Cardiac septum (tissue), 1 donor: ENCODE measurements around the gene EYS. TPM values are rescaled to one million over a fixed set of nuclear protein-coding genes. Genes with fewer than 3 reads are reported as not detected.

Source experiments
- DNase-seq: peaks from one replicate; pipeline ENCODE4 v3.0.0-alpha.2; 2020; ENCODE audit warnings: low spot score
- intact Hi-C: fragments of 100-400 bp; cut with DNase I; formaldehyde crosslinking; loops from one replicate; pipeline ENCODE4 v1.14.0; 2022
- total RNA-seq: library from RNA; stranded (reverse); fragmentation: NEBNext Ultra II Directional; extraction: Animal tissue kit (Norgen Biotek cat#: 25700); gene quantifications from one replicate; pipeline ENCODE4 v1.2.1, GENCODE V29; 2021
- donor health status: DM: no; HTN: no; CAD: no.

The EYS gene
- total RNA-seq, 1 donor from 2014 or later = 0.24 TPM

GRCh38 chr6:64803470-64804166, 903.4 kb downstream of the EYS start:
- DNase-seq = no peak
- intact Hi-C loops = no loop called here

DNA sequence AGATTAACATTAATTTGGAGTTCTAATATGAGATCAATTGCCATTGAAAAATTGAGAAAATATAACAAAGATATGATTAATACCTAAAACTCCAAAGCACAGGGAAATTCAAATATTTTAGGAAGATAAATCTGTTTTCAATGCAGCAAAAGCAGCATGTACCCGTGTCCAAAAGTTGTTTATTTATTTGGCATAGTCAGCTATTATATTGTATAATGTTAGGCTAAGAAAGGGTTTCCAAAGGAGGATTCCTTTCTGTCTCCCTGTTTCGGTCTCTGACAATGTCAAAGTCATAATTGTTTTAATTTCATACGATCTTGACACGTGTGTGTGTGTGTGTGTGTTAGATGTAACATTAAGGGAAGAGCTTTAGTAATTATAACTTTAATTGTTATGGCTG, 914.5 kb downstream of the EYS start:
- intact Hi-C loops = no loop called here
- no peak for DNase-seq

DNA sequence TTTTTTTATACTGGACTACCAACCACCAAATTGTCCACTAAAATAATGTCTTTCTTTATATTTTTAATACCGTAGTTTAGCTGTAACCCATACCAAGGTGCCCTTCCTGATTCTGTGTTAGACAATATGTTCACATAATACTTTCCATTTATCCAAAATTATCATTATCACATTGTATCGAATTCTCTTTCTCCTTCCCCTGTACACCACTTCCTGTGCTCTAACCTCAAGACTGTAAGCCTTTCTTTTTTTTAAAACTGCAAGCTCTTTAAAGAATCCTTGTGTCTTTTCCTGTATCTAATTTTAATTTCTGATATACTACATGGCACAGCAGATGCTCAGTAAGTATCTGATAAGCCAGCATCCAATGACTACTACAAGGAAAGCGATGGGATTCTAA, 917.5 kb downstream of the EYS start:
- no peak for DNase-seq
- intact Hi-C loops = no loop called here

DNA sequence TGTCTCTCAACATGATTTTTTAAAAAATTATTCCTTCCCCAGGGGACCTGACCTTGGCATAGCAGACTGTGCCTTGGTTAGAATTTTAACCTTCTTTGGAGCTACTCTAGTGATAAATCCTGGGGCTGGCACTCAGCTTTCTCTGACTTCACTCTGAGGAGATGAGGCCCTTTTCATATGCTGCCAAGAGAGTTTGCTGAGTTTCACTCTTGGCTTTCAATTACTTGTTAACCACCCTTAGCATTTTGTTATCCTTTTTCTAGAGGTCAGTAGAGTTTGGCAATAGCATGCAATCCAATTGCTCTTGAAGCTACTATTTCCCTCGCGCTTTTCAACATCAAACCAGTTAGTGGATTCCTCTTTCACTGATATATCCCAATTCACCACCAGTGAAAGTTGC, 920.3 kb downstream of the EYS start:
- intact Hi-C loops = no loop called here
- no peak for DNase-seq

DNA sequence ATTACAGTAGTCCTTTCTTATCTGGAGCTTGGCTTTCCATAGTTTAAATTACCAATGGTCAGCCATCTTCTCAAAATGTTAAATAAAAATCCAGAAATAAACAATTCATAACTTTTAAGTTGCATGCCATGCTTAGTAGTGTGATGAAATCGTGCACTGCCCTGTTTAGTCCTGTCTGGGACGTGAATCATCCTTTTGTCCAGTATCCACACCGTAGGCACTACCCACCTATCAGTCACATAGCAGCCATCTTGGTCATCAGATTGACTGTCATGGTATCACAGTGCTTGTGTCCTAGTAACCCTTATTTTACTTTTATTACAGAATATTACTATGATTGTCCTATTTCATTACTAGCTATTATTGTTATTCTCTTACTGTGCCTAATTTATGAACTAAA, 924.1 kb downstream of the EYS start:
- DNase-seq = no peak
- intact Hi-C loops = no loop called here

DNA sequence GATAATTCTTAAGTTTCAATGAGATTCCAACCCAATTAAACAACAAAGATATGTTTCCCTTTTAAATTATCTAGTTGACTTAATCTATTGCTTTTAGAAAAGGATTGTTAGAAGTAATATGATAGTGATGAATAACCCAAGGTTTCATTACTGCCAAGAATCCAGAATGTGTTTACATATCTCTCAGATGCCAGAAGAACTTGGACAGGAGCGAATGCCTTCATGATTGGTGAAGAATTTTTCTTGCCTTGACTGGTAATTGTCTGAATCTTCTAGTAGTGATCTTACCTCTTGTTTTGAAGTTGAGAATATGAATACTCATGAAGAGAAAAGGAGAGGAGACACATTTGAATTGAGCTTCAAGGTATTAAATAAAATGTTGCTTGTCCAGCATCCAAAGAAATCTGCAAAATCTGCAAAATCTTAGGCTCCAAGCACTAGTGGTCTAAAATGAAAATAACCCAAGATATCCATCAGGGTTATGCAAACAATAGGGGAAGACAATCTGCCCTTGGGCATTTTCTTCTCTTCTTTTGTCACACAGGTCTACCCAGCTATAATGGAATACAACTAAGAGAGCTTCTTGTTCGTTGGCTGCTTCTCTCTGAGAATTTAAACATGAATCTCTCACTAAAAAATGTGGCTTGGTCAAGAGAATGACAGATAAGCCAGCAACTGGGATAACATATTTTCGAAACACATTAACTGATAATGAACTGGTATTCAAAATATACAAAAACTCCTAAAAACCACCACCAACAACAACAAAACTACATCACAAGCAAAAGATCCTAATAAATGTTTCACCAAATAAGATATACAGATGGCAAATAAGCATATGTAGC, 928.9 kb downstream of the EYS start:
- intact Hi-C loops = no loop called here
- DNase-seq = no peak

DNA sequence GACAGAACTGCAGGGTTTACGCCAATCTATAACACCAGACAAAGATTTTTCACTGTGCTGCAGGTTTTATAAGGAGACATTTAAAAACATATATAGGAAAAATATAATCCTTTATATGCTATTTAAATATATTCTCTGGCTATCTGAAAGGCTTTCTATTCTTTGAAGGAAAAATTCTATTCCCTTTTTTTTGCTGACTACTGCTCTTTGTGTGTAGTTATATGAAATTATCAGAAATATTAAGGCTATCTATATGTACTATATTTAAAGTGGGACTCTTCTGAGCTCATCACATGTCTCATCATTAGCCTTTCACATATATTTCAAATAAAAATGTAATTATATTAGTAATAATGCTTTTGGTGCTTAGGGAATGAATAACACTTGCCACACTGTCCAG, 930.7 kb downstream of the EYS start:
- intact Hi-C loops = no loop called here
- no peak for DNase-seq

- no peak for DNase-seq
- intact Hi-C loops = no loop called here
Observed at GRCh38 chr6:64774881-64775280, 932.1 kb downstream of the EYS start.

DNA sequence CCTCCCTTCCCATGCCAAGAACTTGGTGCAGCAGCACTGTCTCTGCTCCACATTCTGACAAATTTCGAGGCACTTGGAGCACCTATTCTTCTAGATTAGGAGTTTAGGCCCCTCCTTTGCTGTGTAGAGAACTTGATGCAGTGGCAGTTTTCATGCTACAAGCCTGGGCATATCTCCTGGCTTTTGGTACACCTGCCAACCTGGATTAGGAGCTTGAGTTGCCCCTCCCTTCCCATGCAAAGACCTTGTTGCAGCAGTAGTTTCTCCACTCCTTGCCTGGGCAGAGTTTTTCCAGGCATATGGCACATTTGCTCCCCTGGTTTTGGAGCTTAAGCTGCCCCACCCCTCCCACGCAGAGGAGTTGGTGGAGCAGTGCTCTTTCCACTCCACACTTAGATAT, 956.1 kb downstream of the EYS start:
- DNase-seq = no peak
- intact Hi-C loops = no loop called here

GRCh38 chr6:64737418-64737817, 969.6 kb downstream of the EYS start:
- no peak for DNase-seq

GRCh38 chr6:64736421-64736950, 970.5 kb downstream of the EYS start:
- intact Hi-C loops = no loop called here
- DNase-seq = no peak

More at GRCh38 chr6:64737418-64737817, 969.6 kb downstream of the EYS start:
- intact Hi-C loops = no loop called here

DNA sequence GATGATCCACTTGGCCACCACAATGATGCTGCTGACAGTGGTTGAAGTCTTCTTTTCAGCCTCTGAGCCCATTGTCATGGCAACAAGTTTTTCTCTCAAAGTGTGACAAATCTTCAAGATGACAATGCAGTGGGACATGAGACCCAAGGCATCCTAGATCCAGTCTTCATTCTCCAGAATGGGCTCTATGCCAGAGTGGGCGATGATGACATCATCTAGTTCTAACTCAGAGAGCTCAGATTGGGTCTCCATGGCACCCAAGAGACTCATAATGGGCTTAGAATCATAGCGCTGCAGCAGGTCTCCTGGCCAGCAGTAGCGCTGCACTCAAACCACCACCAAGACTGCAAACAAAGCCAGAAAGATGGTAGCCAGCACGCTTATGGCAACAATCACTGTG, 973.6 kb downstream of the EYS start:
- intact Hi-C loops = no loop called here

DNA sequence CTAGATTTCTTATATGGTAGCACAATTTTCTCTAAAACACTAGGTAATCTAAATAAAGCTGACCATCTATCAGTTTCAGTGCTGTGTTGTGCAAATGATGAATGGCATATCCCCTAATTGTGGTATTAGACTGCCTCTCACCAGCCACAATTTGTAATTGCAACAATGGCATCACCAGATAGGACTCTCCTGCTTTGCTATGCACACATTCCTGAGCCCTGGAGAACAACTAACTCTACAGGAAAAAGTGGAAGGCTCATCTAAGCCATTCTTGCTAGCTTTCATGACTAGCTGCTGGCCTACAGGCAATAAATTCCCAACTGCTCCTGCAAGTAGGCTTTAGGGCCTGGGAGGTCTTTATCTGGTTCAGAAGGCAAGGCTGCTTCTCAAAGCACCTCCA, 974.1 kb downstream of the EYS start:
- no peak for DNase-seq
- intact Hi-C loops = no loop called here

More for the DNA sequence above, 973.6 kb downstream of the EYS start:
- DNase-seq = no peak

DNA sequence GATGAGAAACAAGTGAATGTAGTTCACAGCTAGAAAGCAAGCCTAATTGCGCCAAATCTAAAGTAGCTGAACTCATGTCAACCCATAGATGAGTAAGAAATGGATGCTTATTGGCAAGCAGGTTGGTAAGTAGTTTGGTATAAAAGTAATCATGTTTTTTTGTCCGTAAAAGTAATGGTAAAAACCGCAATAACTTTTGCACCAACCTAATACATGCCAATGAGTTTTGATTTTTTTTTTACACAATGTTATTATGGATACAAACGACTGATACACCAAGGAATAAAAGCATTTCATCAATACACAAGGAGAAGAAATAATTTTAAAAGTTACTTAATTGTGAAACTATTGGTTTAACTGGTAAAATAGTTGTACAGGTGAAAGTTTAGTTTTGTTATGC, 977.5 kb downstream of the EYS start:
- intact Hi-C loops = no loop called here
- DNase-seq = no peak

- intact Hi-C loops = no loop called here
- no peak for DNase-seq
Observed at GRCh38 chr6:64727075-64727474, 980.0 kb downstream of the EYS start.

GRCh38 chr6:64724091-64724490, 982.9 kb downstream of the EYS start:
- intact Hi-C loops = no loop called here
- no peak for DNase-seq

DNA sequence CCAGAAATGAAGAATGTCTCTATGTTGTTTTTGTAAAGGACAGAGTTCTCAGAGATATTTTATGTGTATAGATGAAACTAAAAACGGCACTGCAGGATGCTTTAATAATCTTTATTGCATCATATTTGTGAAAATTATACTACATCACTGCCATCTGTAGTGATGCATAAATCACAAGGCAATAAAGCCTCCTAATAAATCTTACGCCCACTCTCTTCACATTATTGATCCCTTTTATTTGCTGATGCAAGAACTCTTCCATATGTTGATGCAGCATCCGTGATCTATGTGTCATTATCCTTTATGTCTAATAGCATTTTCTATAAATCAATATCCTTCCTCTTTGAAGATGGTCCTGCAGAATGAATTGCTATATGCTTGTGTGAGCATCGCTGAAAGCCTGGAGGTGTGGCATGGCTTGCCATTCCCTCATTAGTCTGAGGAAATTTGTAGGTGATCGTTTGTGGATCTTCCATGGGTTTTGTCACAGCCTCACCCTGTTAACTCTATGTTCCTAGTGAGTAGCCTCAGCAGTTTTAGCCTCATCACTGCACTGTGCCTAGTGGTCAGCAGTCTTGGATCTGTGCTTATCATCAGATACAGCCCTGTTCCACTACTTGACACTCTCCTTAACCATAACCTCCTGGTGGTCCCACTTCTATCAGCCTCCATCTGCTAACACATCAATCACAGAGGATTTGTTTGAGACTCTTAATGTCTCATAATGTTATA, 983.5 kb downstream of the EYS start:
- intact Hi-C loops = no loop called here

GRCh38 chr6:64721865-64722264, 985.2 kb downstream of the EYS start:
- intact Hi-C loops = no loop called here
- DNase-seq = no peak

More for the DNA sequence above, 983.5 kb downstream of the EYS start:
- DNase-seq = no peak

- intact Hi-C loops = no loop called here
- DNase-seq = no peak
Observed at GRCh38 chr6:64717281-64717680, 989.7 kb downstream of the EYS start.

DNA sequence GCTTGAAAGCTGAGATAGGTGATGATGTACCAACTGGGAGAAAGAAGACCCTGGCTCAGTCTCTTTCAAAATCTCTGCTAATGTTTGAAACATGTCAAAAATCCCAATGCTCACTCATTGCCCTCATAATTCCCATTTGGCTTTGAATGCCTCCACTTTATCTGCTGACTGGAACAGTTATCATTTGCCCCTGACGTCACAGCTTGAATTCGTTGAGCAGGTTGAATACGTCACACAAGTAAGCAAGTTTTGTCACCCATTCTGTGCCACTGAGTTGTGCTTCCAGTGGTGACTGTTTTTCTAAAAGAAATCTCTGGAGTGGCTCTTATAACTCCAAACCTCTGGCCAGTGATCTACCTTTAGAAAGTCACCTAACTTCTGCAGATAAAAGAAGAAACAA, 991.4 kb downstream of the EYS start:
- intact Hi-C loops = no loop called here
- DNase-seq = no peak
